Skeletal muscle satellite cell (primary cell): ENCODE results near the gene TMEM196. TPM values are rescaled to one million over a fixed set of nuclear protein-coding genes. Genes with fewer than 3 reads are reported as not detected.

Source experiments
- H3K27me3 ChIP-seq: 2 replicates; pipeline ENCODE4 v1.7.0; 2013; ENCODE audit warnings: low read length; ENCODE audit not compliant: control insufficient read depth, insufficient read depth
- H3K36me3 ChIP-seq: 2 replicates; pipeline ENCODE4 v1.7.0; 2013; ENCODE audit warnings: mild to moderate bottlenecking, control low read depth, low read length; ENCODE audit not compliant: insufficient read depth
- H3K4me1 ChIP-seq: 2 replicates; pipeline ENCODE4 v1.7.0; 2013; ENCODE audit warnings: low read length; ENCODE audit not compliant: control insufficient read depth, insufficient read depth
- H3K4me2 ChIP-seq: 2 replicates; pipeline ENCODE4 v1.7.0; 2013; ENCODE audit warnings: mild to moderate bottlenecking, low read length
- H3K4me3 ChIP-seq: 2 replicates; pipeline ENCODE4 v1.7.0; 2013; ENCODE audit warnings: low read length
- H3K9ac ChIP-seq: 2 replicates; pipeline ENCODE4 v1.7.0; 2013; ENCODE audit warnings: mild to moderate bottlenecking, low read depth, low read length, moderate library complexity
- H3K9me3 ChIP-seq: replicated peaks from 2 replicates; pipeline ENCODE4 v1.7.0; 2013; ENCODE audit warnings: mild to moderate bottlenecking, control low read depth, low read length
- total RNA-seq: library from RNA; depleted of rRNA; stranded (reverse); fragments of >200 nt; gene quantifications from 2 replicates; pipeline ENCODE4 v1.2.3, GENCODE V29; 2012; rRNA removed

Gene TMEM196
- not detected in 2 replicates for total RNA-seq

GRCh38 chr7:19772841-19773760 is at the start of gene TMEM196:
TMEM196 (minus strand) TSS chr7:19773617; CDS start chr7:19772696, 921 bp downstream.
- Histone ChIP-seq H3K4me2 (peak within 1 kb of the TSS; percentile 58), H3K4me3 (no peak within 1 kb of the TSS), H3K27me3 (peaks cover 36% of the 10 kb centered on the region), H3K9ac (no peak within 1 kb of the TSS), H3K4me1 (no peaks in the 10 kb centered on the region), H3K9me3 (no peaks in the 10 kb centered on the region), H3K36me3 (no peaks in the 10 kb centered on the region)

- Histone ChIP-seq H3K4me1 (no peaks in the 10 kb centered on the region), H3K36me3 (no peaks in the 10 kb centered on the region), H3K9ac (no peak overlapping the region), H3K4me3 (no peak overlapping the region), H3K9me3 (no peaks in the 10 kb centered on the region), H3K4me2 (no peak overlapping the region), H3K27me3 (no peaks in the 10 kb centered on the region)
These were observed 42.7 kb upstream of the TMEM196 start for GRCh38 chr7:19816128-19816527.

GRCh38 chr7:19815546-19815945 is 42.1 kb upstream of the TMEM196 start:
- Histone ChIP-seq H3K4me2 (no peak overlapping the region), H3K4me1 (no peaks in the 10 kb centered on the region), H3K4me3 (no peak overlapping the region), H3K27me3 (no peaks in the 10 kb centered on the region), H3K9ac (no peak overlapping the region), H3K36me3 (no peaks in the 10 kb centered on the region), H3K9me3 (no peaks in the 10 kb centered on the region)

GRCh38 chr7:19814776-19815175 is 41.4 kb upstream of the TMEM196 start:
- no peaks in the 10 kb centered on the region for H3K9me3 ChIP-seq
- no peaks in the 10 kb centered on the region for H3K27me3 ChIP-seq
- no peak overlapping the region for H3K4me2 ChIP-seq
- H3K4me1 ChIP-seq, result no peaks in the 10 kb centered on the region
- no peak overlapping the region for H3K9ac ChIP-seq
- no peak overlapping the region for H3K4me3 ChIP-seq
- no peaks in the 10 kb centered on the region for H3K36me3 ChIP-seq

- Histone ChIP-seq H3K4me1 (no peaks in the 10 kb centered on the region), H3K36me3 (no peaks in the 10 kb centered on the region)
These were observed 38.0 kb upstream of the TMEM196 start for GRCh38 chr7:19811386-19811785.

GRCh38 chr7:19798986-19799385 is 25.6 kb upstream of the TMEM196 start:
- Histone ChIP-seq H3K27me3 (no peaks in the 10 kb centered on the region), H3K4me3 (no peak overlapping the region), H3K4me1 (no peaks in the 10 kb centered on the region), H3K9me3 (no peaks in the 10 kb centered on the region), H3K4me2 (no peak overlapping the region), H3K36me3 (no peaks in the 10 kb centered on the region), H3K9ac (no peak overlapping the region)

More at GRCh38 chr7:19811386-19811785, 38.0 kb upstream of the TMEM196 start:
- Histone ChIP-seq H3K4me2 (no peak overlapping the region), H3K4me3 (no peak overlapping the region), H3K27me3 (no peaks in the 10 kb centered on the region), H3K9me3 (no peaks in the 10 kb centered on the region), H3K9ac (no peak overlapping the region)

GRCh38 chr7:19783541-19783940 is 10.1 kb upstream of the TMEM196 start:
- H3K4me3 ChIP-seq, result no peak overlapping the region
- no peaks in the 10 kb centered on the region for H3K36me3 ChIP-seq
- H3K9me3 ChIP-seq, result no peaks in the 10 kb centered on the region
- H3K27me3 ChIP-seq, result peaks cover 3% of the 10 kb centered on the region
- no peak overlapping the region for H3K9ac ChIP-seq
- H3K4me2 ChIP-seq, result no peak overlapping the region
- no peaks in the 10 kb centered on the region for H3K4me1 ChIP-seq

- Histone ChIP-seq H3K9ac (no peak overlapping the region), H3K9me3 (no peaks in the 10 kb centered on the region), H3K4me2 (no peak overlapping the region), H3K27me3 (peaks cover 23% of the 10 kb centered on the region), H3K36me3 (no peaks in the 10 kb centered on the region), H3K4me1 (no peaks in the 10 kb centered on the region), H3K4me3 (no peak overlapping the region)
These were observed 3.6 kb upstream of the TMEM196 start for GRCh38 chr7:19776981-19777380.

GRCh38 chr7:19775578-19775977 is 2.2 kb upstream of the TMEM196 start:
- Histone ChIP-seq H3K36me3 (no peaks in the 10 kb centered on the region), H3K9ac (no peak overlapping the region), H3K4me3 (no peak overlapping the region), H3K4me2 (no peak overlapping the region), H3K27me3 (peaks cover 31% of the 10 kb centered on the region), H3K9me3 (no peaks in the 10 kb centered on the region), H3K4me1 (no peaks in the 10 kb centered on the region)

- Histone ChIP-seq H3K4me1 (no peaks in the 10 kb centered on the region), H3K4me3 (no peak overlapping the region), H3K27me3 (peaks cover 36% of the 10 kb centered on the region), H3K9me3 (no peaks in the 10 kb centered on the region), H3K9ac (no peak overlapping the region), H3K4me2 (no peak overlapping the region), H3K36me3 (no peaks in the 10 kb centered on the region)
These were observed 1.1 kb downstream of the TMEM196 start for GRCh38 chr7:19772306-19772705.

GRCh38 chr7:19762631-19763030 is 10.8 kb downstream of the TMEM196 start:
- no peak overlapping the region for H3K9ac ChIP-seq
- H3K4me1 ChIP-seq, result no peaks in the 10 kb centered on the region
- peaks cover 16% of the 10 kb centered on the region for H3K27me3 ChIP-seq
- H3K36me3 ChIP-seq, result no peaks in the 10 kb centered on the region
- no peaks in the 10 kb centered on the region for H3K9me3 ChIP-seq
- no peak overlapping the region for H3K4me3 ChIP-seq
- H3K4me2 ChIP-seq, result no peak overlapping the region
